Iris pigment epithelial cell (primary cell): ENCODE results near the gene CNGB1.
"Not testable (repeated sequence)": the region's sequence is repeated elsewhere in the genome, so short reads cannot be mapped to it uniquely, and the experiment has no call there.

Source experiments
- DNase-seq: peaks from one replicate; pipeline ENCODE4 v3.0.0-alpha.2; 2011; ENCODE audit warnings: low read depth

Gene CNGB1

GRCh38 chr16:57904101-57904500, 66.8 kb downstream of the CNGB1 start:
- DNase-seq, result no peak

GRCh38 chr16:57903656-57904055, 67.3 kb downstream of the CNGB1 start:
- no peak for DNase-seq

- no peak for DNase-seq
Observed at GRCh38 chr16:57901480-57902069, 69.4 kb downstream of the CNGB1 start.

- DNase-seq, result no peak
Observed at GRCh38 chr16:57900796-57901479, 70.0 kb downstream of the CNGB1 start.

- peak; percentile 63 for DNase-seq
Observed at GRCh38 chr16:57899771-57900661, 70.9 kb downstream of the CNGB1 start.

- DNase-seq, result no peak
Observed at GRCh38 chr16:57898961-57899360, 72.0 kb downstream of the CNGB1 start.

- no peak for DNase-seq
Observed at GRCh38 chr16:57897996-57898395, 72.9 kb downstream of the CNGB1 start.

- DNase-seq, result no peak
Observed at GRCh38 chr16:57897053-57897784, 73.7 kb downstream of the CNGB1 start.

GRCh38 chr16:57895081-57895547, 75.8 kb downstream of the CNGB1 start:
- DNase-seq, result not testable (repeated sequence)

GRCh38 chr16:57894390-57895080, 76.4 kb downstream of the CNGB1 start:
- DNase-seq, result no peak

- DNase-seq, result peak; percentile 97
Observed at GRCh38 chr16:57893559-57894389, 77.2 kb downstream of the CNGB1 start.

GRCh38 chr16:57893217-57893558, 77.7 kb downstream of the CNGB1 start:
- no peak for DNase-seq

- DNase-seq, result peak; percentile 74
Observed at GRCh38 chr16:57892447-57893096, 78.4 kb downstream of the CNGB1 start.

- DNase-seq, result peak; percentile 97
Observed at GRCh38 chr16:57892041-57892440, 78.9 kb downstream of the CNGB1 start.

GRCh38 chr16:57890752-57891111, 80.2 kb downstream of the CNGB1 start:
- DNase-seq, result no peak

GRCh38 chr16:57889960-57890751, 80.8 kb downstream of the CNGB1 start:
- DNase-seq, result peak; percentile 79

- DNase-seq, result peak; percentile 28
Observed at GRCh38 chr16:57889522-57889921, 81.4 kb downstream of the CNGB1 start.

- DNase-seq, result no peak
Observed at GRCh38 chr16:57889111-57889510, 81.8 kb downstream of the CNGB1 start.

GRCh38 chr16:57888128-57888527, 82.8 kb downstream of the CNGB1 start:
- no peak for DNase-seq
